Spleen (tissue), 7 donors: Measurements from ENCODE around the gene PRKCH.

ENCODE experiments used
- POLR2A ChIP-seq, 3 donors: fragments of 450-650 bp; IDR thresholded peaks; one replicate each; pipeline ENCODE4 v1.5.1; 2017; ENCODE audit warnings: antibody characterized with exemption in 3 of 3, mild to moderate bottlenecking in 1 of 3
- TF ChIP-seq, protein P1 (sequence below), 11 experiments: fragments of 200-600 bp in 7 of 11; fragments of 450-650 bp in 4 of 11; sonication (generic) in 4 of 11; IDR thresholded peaks in 8 of 11; conservative IDR thresholded peaks in 3 of 11; 1 replicate in 7 of 11; 2 replicates in 4 of 11; pipeline versions ENCODE4 v1.4.0 to v1.8.0; 2016 to 2021; ENCODE audit warnings: antibody characterized with exemption in 11 of 11, inconsistent platforms in 4 of 11, mild to moderate bottlenecking in 1 of 11
- donor health status: DM: no; HTN: no; CAD: no; lungs with moderate emphysema.
- donor health status: DM: no; HTN: no; CAD: no.
- donor health status: DM: no; HTN: no; CAD: no.

DNA sequence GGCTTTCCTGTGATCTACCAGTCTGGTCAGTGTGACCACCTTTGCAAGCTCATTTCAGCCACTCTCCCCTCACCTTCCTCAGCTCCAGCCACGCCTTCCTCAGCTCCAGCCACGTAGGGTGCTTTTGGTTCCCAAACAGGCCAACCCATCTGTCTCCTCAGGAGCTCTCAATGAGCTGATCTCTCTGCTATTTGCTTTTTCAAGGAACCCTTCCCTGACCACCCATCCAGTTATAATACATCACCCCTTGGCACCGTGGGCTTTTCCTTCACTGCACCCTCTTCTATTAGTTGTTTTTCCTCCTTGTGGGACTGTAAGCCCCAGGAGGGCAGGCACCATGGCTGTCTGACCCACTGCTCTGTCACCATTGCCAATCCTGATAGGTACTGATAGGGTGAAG, 2.3 kb upstream of the PRKCH start:
- TF ChIP-seq, protein P1, sequence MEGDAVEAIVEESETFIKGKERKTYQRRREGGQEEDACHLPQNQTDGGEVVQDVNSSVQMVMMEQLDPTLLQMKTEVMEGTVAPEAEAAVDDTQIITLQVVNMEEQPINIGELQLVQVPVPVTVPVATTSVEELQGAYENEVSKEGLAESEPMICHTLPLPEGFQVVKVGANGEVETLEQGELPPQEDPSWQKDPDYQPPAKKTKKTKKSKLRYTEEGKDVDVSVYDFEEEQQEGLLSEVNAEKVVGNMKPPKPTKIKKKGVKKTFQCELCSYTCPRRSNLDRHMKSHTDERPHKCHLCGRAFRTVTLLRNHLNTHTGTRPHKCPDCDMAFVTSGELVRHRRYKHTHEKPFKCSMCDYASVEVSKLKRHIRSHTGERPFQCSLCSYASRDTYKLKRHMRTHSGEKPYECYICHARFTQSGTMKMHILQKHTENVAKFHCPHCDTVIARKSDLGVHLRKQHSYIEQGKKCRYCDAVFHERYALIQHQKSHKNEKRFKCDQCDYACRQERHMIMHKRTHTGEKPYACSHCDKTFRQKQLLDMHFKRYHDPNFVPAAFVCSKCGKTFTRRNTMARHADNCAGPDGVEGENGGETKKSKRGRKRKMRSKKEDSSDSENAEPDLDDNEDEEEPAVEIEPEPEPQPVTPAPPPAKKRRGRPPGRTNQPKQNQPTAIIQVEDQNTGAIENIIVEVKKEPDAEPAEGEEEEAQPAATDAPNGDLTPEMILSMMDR (IDR thresholded peaks at IDR 0.05 in 8 of 11, conservative IDR thresholded peaks at IDR 0.05 in 3 of 11) = no peak
- no peak for TF ChIP-seq POLR2A (IDR thresholded peaks at IDR 0.05)
